ENCODE data around the gene PLEKHF1.

Gene PLEKHF1

DNA sequence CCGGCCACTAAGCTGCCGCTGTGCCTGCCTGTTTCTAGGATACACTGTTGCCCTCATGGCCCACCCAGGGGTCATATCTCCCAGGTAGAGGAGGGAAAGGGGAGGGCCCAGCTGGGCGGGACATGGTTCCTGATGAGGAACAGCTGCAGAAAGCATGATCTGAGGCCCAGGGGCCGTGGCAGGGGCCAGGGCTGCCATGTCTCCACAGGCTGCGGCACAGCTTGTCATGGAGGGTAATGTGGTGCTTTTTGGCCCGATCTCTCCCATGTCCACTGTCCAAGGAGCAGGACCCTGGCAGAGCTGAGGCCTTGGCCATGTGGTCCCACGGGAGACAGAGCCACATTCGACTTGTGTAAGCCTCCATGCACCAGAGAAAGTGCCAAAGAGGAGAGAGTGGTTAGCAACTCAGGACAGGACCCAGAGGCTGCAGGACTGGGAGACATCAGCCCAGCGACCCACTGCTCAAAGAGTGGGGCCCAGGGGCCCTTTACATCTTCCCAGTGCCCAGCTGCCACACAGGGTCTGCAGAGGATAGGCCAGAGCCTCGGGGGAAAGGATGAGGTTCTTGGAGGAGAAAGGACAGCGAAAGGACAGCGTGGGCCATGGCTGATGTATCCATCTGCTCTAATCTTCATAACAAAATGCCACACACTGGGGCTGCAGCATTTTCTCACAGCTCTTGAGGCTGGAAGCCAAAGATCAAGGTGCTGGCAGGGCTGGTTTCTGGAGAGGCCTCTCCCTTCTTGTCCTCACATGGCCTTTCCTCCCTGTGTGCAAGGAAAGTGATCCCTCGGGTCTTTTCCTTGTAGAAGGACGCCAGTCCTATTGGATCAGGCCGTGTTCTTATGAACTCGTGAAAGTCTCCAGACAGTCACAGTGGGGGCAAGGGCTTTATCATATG is 47.6 kb upstream of the PLEKHF1 start:
- DNase-seq (ENCODE audit: low read depth in 1 of 2, low spot score in 1 of 2): no peak
- no peak overlapping the region for H3K27ac ChIP-seq (replicated peaks)
- peaks cover 3% of the 10 kb centered on the region for H3K27me3 ChIP-seq (ENCODE audit: insufficient read depth, poor library complexity, severe bottlenecking)
- TF ChIP-seq, protein P1, sequence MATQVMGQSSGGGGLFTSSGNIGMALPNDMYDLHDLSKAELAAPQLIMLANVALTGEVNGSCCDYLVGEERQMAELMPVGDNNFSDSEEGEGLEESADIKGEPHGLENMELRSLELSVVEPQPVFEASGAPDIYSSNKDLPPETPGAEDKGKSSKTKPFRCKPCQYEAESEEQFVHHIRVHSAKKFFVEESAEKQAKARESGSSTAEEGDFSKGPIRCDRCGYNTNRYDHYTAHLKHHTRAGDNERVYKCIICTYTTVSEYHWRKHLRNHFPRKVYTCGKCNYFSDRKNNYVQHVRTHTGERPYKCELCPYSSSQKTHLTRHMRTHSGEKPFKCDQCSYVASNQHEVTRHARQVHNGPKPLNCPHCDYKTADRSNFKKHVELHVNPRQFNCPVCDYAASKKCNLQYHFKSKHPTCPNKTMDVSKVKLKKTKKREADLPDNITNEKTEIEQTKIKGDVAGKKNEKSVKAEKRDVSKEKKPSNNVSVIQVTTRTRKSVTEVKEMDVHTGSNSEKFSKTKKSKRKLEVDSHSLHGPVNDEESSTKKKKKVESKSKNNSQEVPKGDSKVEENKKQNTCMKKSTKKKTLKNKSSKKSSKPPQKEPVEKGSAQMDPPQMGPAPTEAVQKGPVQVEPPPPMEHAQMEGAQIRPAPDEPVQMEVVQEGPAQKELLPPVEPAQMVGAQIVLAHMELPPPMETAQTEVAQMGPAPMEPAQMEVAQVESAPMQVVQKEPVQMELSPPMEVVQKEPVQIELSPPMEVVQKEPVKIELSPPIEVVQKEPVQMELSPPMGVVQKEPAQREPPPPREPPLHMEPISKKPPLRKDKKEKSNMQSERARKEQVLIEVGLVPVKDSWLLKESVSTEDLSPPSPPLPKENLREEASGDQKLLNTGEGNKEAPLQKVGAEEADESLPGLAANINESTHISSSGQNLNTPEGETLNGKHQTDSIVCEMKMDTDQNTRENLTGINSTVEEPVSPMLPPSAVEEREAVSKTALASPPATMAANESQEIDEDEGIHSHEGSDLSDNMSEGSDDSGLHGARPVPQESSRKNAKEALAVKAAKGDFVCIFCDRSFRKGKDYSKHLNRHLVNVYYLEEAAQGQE (IDR thresholded peaks at IDR 0.05; ENCODE audit: insufficient replicate concordance, low read depth): no peak
- TF ChIP-seq POLR2AphosphoS5 (IDR thresholded peaks at IDR 0.05; ENCODE audit: low read depth) (no peak), GABPA (IDR thresholded peaks at IDR 0.05; ENCODE audit: low read depth) (no peak)
- no peak overlapping the region for H3K4me3 ChIP-seq (replicated peaks; ENCODE audit: insufficient read depth, low read length)

DNA sequence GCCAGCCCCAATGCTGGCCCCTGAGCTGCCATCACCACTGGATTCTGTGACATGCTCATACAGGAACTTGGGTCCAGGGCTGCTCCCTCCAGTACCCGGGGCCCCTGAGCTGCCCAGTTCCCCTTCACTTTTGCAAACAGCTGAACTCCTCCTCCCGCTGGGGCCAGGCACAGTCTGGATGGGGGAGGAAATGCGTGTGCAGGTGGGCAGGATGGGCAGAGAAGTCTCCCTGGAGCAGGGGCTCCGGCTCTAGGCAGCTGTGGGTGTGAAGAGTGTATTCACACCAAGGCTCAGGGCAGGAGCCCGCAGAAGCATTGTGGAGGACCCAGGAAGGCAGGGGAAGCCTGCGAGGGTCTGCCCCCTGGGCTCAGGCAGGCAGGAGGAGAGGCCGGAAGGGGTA is 46.8 kb upstream of the PLEKHF1 start:
- Histone ChIP-seq H3K27ac (replicated peaks) (no peak overlapping the region), H3K4me3 (replicated peaks; ENCODE audit: insufficient read depth, low read length) (no peak overlapping the region), H3K27me3 (ENCODE audit: insufficient read depth, poor library complexity, severe bottlenecking) (peaks cover 3% of the 10 kb centered on the region)
- no peak for DNase-seq (ENCODE audit: low read depth in 1 of 2, low spot score in 1 of 2)
- TF ChIP-seq GABPA (IDR thresholded peaks at IDR 0.05; ENCODE audit: low read depth) (no peak), POLR2AphosphoS5 (IDR thresholded peaks at IDR 0.05; ENCODE audit: low read depth) (no peak), SPI1 (IDR thresholded peaks at IDR 0.05; ENCODE audit: borderline replicate concordance, low read depth) (no peak)
- TF ChIP-seq, protein P2, sequence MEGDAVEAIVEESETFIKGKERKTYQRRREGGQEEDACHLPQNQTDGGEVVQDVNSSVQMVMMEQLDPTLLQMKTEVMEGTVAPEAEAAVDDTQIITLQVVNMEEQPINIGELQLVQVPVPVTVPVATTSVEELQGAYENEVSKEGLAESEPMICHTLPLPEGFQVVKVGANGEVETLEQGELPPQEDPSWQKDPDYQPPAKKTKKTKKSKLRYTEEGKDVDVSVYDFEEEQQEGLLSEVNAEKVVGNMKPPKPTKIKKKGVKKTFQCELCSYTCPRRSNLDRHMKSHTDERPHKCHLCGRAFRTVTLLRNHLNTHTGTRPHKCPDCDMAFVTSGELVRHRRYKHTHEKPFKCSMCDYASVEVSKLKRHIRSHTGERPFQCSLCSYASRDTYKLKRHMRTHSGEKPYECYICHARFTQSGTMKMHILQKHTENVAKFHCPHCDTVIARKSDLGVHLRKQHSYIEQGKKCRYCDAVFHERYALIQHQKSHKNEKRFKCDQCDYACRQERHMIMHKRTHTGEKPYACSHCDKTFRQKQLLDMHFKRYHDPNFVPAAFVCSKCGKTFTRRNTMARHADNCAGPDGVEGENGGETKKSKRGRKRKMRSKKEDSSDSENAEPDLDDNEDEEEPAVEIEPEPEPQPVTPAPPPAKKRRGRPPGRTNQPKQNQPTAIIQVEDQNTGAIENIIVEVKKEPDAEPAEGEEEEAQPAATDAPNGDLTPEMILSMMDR (IDR thresholded peaks at IDR 0.05; ENCODE audit: insufficient read depth, low read length): no peak
- TF ChIP-seq, protein P1 (IDR thresholded peaks at IDR 0.05; ENCODE audit: insufficient replicate concordance, low read depth): no peak

DNA sequence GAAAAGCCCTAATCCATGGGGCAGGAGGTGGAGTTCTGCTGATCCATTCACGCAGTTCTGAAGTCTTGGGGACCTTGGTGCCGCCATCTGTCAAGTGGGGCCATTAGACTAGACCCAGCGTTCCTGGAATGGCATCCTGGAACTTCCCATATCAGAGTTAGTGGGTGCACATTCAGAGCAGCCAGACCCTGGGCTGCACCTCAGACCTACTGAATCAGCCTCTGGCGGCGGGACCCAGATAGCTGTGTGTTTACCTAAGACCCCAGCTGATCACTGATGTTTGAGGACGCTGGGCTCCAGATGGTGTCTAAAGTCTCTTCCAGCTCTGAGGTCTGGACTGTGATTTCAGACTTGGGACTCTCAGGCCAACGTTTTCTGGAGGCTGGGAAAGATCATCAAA is 46.4 kb upstream of the PLEKHF1 start:
- TF ChIP-seq SPI1 (IDR thresholded peaks at IDR 0.05; ENCODE audit: borderline replicate concordance, low read depth): no peak
- TF ChIP-seq GABPA (IDR thresholded peaks at IDR 0.05; ENCODE audit: low read depth): no peak
- TF ChIP-seq, protein P1 (IDR thresholded peaks at IDR 0.05; ENCODE audit: insufficient replicate concordance, low read depth): no peak
- TF ChIP-seq, protein P2 (IDR thresholded peaks at IDR 0.05; ENCODE audit: insufficient read depth, low read length): no peak
- H3K4me3 ChIP-seq (replicated peaks; ENCODE audit: insufficient read depth, low read length): no peak overlapping the region
- H3K27ac ChIP-seq (replicated peaks): no peak overlapping the region
- peaks cover 3% of the 10 kb centered on the region for H3K27me3 ChIP-seq (ENCODE audit: insufficient read depth, poor library complexity, severe bottlenecking)
- no peak for DNase-seq (ENCODE audit: low read depth in 1 of 2, low spot score in 1 of 2)
